Suppressor macrophage (primary cell): Measurements from ENCODE around the gene LDLRAD3.

Experiments
- DNase-seq, 4 experiments: peaks; one replicate each; pipeline ENCODE4 v3.0.0-alpha.2; 2020 to 2022

The LDLRAD3 gene

DNA sequence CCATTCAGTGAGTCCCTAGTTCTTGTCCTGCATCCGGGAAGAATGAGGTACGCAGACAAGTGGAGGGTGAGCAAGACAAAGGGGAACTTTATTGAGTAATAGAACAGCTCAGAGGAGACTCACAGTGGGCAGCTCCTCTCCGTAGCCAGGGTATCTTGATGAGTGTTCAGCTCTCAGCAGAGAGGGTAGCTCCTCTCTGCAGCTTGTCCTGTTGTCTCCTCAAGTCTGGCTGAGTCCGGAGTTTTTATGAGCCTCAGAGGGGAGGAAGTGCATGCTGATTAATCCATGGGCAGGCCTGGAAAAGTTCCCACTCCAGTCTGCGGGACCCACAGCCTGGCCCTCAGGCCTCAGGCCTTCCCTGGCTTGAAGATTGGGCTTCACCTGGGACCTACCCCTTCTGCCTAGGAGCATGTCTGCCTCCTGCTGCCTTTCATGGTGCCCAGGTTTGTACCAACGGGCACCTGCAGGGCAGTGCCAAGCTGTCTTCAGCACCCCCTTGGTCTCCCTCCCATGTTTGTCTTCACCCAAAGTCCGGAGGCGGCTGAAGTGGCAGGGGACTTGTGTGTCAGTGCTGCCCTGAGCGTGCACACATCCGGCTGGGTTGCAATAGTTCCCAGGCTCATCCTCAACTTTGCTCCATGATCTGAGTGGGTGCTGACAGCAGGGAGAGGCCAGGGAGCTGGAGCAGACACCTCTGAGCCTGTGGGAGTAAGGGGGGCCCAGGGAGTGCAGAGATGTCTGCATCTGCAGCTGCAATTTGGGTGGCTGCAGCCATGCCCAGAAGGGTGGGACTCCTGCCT lies 134.2 kb downstream of the LDLRAD3 start:
- DNase-seq, result peak in 1 of 4 experiments; percentile 6

- DNase-seq, result no peak
Measured at GRCh38 chr11:36078686-36079055, 134.8 kb downstream of the LDLRAD3 start.

DNA sequence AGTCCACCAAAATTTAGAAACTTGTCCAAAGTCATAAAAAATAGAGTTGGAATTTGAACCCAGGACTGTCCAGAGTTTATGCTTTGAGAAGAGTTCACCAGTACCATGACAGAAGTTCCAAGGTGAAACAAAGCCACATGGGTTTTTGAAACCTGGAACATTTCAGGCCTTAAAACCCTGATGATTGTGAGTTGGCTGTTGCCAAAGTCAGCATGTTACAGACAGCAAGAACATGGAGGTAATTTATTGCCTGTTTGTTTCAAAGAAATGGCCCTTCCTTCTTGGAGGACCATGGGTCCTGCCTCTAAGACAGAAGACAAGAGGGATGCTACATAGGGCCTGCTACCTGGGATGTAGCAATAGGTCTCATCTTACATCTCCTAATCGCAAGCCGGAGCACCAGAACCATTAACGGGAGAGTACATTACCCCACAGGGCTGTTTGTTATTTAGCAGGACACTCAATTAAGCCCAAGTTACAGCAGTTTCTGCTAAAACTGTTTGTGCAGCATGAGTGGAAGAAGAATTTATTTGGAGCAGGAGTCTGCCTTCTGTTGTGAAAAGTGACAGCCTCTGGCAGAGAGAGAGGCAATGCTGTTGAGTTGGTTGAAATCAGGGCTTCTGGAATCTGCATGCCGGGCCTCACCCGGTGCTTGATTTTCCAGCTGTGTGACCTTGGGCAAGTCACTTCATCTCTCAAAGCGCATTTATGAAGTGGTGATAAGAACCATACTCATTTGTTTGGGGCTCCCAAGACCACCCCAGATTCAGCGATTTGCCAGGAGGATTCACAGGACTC lies 136.2 kb downstream of the LDLRAD3 start:
- DNase-seq, result no peak

GRCh38 chr11:36081274-36081945 lies 137.5 kb downstream of the LDLRAD3 start:
- DNase-seq, result no peak

DNA sequence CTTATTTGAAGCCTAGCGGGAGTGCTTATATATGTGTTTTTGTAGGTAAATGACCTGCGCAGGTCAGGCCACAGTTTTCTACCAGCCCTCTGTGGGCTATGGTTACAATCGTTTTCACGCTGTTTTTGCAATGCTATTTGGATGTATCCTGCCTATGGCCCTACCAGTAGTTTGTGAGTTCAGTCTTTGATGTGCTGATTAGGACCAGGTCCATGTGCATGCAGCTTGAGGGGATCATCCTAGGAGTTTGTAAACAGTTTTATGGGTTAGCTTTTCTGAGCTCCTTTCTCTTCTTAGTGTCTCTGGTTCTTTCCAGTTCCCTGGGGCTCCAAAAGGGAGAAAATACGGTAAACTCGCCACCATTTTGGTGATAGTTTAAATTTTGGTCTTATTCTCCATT lies 142.5 kb downstream of the LDLRAD3 start:
- DNase-seq, result no peak

- DNase-seq, result no peak
Measured at GRCh38 chr11:36088266-36088972, 144.6 kb downstream of the LDLRAD3 start.

GRCh38 chr11:36089920-36090319 lies 146.1 kb downstream of the LDLRAD3 start:
- peak in 1 of 4 experiments; percentile 12 for DNase-seq

DNA sequence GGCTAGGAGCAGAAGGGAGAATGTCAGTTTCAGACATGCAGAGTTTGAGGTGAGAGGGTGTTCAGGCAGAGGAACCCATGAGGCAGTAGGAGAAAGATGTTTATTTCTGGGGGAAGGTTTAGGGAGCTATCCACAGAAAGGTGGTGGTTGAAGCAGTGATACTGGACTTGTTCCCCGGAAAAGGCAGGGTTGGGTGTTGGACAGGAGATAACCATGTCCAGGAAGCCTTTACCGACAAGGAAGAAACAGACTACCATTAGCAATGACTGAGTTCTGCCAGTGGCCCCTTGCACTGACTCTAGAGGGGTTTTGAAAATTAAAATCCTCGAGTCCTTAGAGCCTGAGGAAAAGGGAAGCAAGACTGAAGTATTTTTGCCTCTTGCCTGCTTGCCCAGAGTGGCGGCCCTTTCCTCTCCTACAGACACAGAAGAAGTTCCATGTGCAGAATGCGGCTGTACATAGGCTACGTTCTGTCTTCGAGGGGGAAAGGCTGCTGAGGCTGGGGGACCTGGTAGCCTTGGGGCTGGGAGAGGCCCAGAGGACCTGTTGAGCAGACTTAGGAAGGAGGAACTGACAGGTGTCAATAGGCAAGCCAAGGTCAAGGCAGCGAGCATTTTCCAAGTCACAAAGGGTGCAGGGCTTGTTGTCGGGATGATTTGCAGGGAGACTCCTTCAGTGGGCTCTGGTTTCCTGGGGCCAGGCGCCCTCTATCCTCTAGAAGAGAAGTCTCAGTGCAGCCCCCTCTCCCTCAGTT lies 146.7 kb downstream of the LDLRAD3 start:
- peak in 3 of 4 experiments; percentile 21 to 52 (median 37) for DNase-seq

- DNase-seq, result no peak
Measured at GRCh38 chr11:36091256-36091811, 147.5 kb downstream of the LDLRAD3 start.

GRCh38 chr11:36092314-36093030 lies 148.6 kb downstream of the LDLRAD3 start:
- DNase-seq, result no peak

DNA sequence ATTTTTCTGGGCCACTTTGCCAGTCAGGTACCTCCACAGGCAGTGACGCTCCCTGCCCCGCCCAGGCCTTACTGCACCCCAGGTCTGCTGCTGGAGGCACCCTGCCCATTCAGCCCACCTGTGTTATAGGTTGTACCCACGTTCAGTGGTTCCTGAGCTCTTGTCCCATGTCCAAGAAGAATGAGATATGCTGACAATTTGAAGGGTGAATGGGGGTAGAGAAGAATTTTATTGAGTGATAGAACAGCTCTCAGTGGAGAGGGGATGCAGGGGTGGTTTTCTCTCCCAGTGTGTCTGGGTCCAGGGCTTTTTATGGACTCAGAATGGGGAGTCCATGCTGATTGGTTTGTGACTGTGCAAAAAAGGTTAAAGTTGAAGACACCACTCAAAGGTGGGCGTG lies 149.7 kb downstream of the LDLRAD3 start:
- no peak for DNase-seq

GRCh38 chr11:36094164-36094563 lies 150.3 kb downstream of the LDLRAD3 start:
- no peak for DNase-seq

- DNase-seq, result no peak
Measured at GRCh38 chr11:36095716-36096115, 151.9 kb downstream of the LDLRAD3 start.

GRCh38 chr11:36097219-36097650 lies 153.4 kb downstream of the LDLRAD3 start:
- DNase-seq, result no peak

GRCh38 chr11:36098087-36098486 lies 154.2 kb downstream of the LDLRAD3 start:
- no peak for DNase-seq

DNA sequence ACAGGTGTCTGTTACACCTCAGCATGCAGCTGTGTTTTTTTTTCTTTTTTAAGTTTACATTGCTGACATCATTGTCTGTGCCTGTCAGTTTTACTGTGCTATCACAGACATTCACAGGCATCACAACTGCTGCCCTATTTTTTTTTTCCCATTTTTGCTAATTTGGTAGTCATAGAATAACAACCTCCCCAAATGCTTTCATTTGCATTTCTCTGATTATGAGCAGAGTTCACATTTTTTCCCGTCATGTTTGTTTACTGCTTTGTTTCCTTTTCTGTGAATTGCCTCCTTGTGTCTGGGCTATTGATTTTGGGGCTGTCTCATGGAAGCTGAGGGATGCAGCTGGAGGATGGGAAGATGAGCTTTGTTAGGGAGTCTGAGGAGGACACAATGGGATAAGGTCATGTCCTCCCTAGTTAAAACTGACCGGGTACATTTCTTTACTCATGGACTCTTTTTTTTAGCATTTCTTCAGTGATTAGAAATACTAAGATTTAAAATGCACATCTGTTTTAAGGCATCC lies 155.1 kb downstream of the LDLRAD3 start:
- no peak for DNase-seq

GRCh38 chr11:36101466-36101865 lies 157.6 kb downstream of the LDLRAD3 start:
- no peak for DNase-seq

DNA sequence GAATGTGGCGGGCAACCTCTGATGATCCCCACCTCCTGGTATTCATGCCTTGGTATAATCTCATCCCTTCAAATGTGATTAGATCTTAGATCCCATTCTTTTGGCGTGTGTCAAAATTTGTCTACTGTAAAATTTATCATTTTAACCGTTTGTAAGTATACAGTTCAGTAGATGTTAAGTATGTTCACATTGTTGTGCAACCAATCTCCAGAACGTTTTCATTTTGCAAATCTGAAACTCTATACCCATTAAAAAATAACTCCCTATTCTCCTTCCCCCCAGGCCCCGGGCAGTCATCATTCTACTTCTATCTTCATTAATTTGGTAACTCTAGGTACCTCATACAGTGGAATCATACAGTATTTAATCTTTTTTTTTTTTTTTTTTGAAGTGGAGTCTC lies 159.0 kb downstream of the LDLRAD3 start:
- no peak for DNase-seq

DNA sequence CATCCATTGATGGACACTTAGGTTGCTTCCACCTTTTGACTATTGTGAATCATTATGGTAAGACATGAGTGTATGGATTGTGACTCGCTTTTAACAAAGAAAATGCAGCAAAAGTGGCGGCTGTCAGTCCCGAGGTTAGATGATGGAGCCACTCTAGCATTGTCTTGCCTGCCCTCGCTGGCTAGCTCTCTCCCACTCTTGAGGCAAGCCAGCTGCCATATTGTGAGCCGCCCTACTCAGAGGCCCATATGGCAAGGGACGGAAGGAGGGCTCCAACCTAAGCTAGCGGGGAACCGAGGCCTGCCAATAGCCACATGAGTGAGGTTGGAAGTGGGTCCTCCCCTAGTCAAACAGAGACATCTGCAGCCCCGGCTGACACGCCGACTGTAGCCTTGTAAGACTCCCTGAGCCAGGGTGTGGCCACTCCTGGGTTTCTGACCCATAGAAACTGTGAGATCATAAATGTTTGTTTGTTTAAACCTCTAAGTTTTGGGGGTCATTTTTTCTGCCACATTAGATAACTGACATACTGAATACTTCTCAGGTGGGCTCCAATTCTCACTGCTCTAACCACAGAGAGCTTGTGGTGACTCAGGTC lies 160.2 kb downstream of the LDLRAD3 start:
- DNase-seq, result no peak

DNA sequence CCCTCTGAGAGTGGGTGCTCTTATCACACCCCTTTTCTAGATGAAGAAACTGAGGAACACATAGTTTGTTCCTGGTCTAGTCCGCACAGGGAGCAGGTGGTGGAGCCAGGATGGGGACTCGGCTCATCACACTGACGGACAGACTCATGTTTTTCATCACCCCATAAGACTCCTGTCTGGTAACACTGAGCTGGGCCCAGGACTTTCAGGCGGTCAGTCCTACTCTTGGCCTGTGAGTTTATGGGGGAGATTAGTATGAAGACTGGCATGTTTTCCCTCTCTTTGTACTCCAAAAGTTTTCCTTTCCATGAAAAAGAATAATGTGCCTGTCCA lies 160.8 kb downstream of the LDLRAD3 start:
- DNase-seq, result no peak
